Measurements from ENCODE around the gene RHOT2.
A peak's percentile ranks its signal among the peaks of the same experiment; 100 is the strongest.

RHOT2 gene

GRCh38 chr16:652454-653305 lies 15.3 kb upstream of the RHOT2 start:
- ATAC-seq (no peak), DNase-seq (no peak)
- Mint-ChIP-seq H3K9me3 (no peaks in the 10 kb centered on the region), H3K4me1 (peaks cover 27% of the 10 kb centered on the region), H3K27me3 (no peaks in the 10 kb centered on the region), H3K27ac (peak overlapping the region in 1 of 2 donors; percentile 76), H3K4me3 (no peak overlapping the region)

- H3K4me1 Mint-ChIP-seq, result peaks cover 19% of the 10 kb centered on the region
- DNase-seq (no peak), ATAC-seq (no peak)
- no peak overlapping the region for H3K4me3 Mint-ChIP-seq
- no peaks in the 10 kb centered on the region for H3K9me3 Mint-ChIP-seq
- H3K27me3 Mint-ChIP-seq, result no peaks in the 10 kb centered on the region
- H3K27ac Mint-ChIP-seq, result peak overlapping the region in 1 of 2 donors; percentile 34
Measured at GRCh38 chr16:654034-654433, 13.9 kb upstream of the RHOT2 start.

GRCh38 chr16:657487-657886 lies 10.4 kb upstream of the RHOT2 start:
- no peak for ATAC-seq

GRCh38 chr16:658679-659571 lies 9.0 kb upstream of the RHOT2 start:
- Mint-ChIP-seq H3K27me3 (no peaks in the 10 kb centered on the region), H3K4me3 (no peak overlapping the region), H3K27ac (peak overlapping the region in 1 of 2 donors; percentile 65), H3K4me1 (peaks cover 15% of the 10 kb centered on the region), H3K9me3 (no peaks in the 10 kb centered on the region)
- ATAC-seq, result no peak
- no peak for DNase-seq

More at GRCh38 chr16:657487-657886, 10.4 kb upstream of the RHOT2 start:
- Mint-ChIP-seq H3K27ac (no peak overlapping the region), H3K4me3 (no peak overlapping the region), H3K4me1 (peaks cover 15% of the 10 kb centered on the region), H3K9me3 (no peaks in the 10 kb centered on the region), H3K27me3 (no peaks in the 10 kb centered on the region)
- DNase-seq, result no peak

- Mint-ChIP-seq H3K27ac (no peak overlapping the region), H3K27me3 (no peaks in the 10 kb centered on the region), H3K4me3 (no peak overlapping the region), H3K4me1 (peaks cover 15% of the 10 kb centered on the region), H3K9me3 (no peaks in the 10 kb centered on the region)
- ATAC-seq, result no peak
- DNase-seq, result no peak
Measured at GRCh38 chr16:659618-660017, 8.3 kb upstream of the RHOT2 start.

GRCh38 chr16:660132-660458 lies 7.8 kb upstream of the RHOT2 start:
- Mint-ChIP-seq H3K4me3 (no peak overlapping the region), H3K9me3 (no peaks in the 10 kb centered on the region), H3K27ac (no peak overlapping the region), H3K27me3 (no peaks in the 10 kb centered on the region), H3K4me1 (peaks cover 15% of the 10 kb centered on the region)
- ATAC-seq (no peak), DNase-seq (no peak)

- peak; percentile 66 for ATAC-seq
- peak overlapping the region in 1 of 2 donors; percentile 51 for H3K4me3 Mint-ChIP-seq
- peaks cover 15% of the 10 kb centered on the region for H3K4me1 Mint-ChIP-seq
- H3K27ac Mint-ChIP-seq, result peak overlapping the region in 1 of 2 donors; percentile 48
- H3K9me3 Mint-ChIP-seq, result no peaks in the 10 kb centered on the region
- H3K27me3 Mint-ChIP-seq, result no peaks in the 10 kb centered on the region
- peak; percentile 57 to 58 for DNase-seq
Measured at GRCh38 chr16:660459-661183, 7.3 kb upstream of the RHOT2 start.

- H3K4me1 Mint-ChIP-seq, result peaks cover 15% of the 10 kb centered on the region
- peak overlapping the region in 1 of 2 donors; percentile 54 for H3K27ac Mint-ChIP-seq
- no peaks in the 10 kb centered on the region for H3K27me3 Mint-ChIP-seq
- no peaks in the 10 kb centered on the region for H3K9me3 Mint-ChIP-seq
- no peak for DNase-seq
- peak overlapping the region in 1 of 2 donors; percentile 51 for H3K4me3 Mint-ChIP-seq
- ATAC-seq, result no peak
Measured at GRCh38 chr16:661184-661821, 6.6 kb upstream of the RHOT2 start.

GRCh38 chr16:662095-662494 lies 5.8 kb upstream of the RHOT2 start:
- DNase-seq, result no peak
- Mint-ChIP-seq H3K4me3 (no peak overlapping the region), H3K27me3 (no peaks in the 10 kb centered on the region), H3K27ac (no peak overlapping the region), H3K4me1 (peaks cover 15% of the 10 kb centered on the region), H3K9me3 (no peaks in the 10 kb centered on the region)
- no peak for ATAC-seq

GRCh38 chr16:662597-662996 lies 5.3 kb upstream of the RHOT2 start:
- H3K27me3 Mint-ChIP-seq, result no peaks in the 10 kb centered on the region
- peaks cover 17% of the 10 kb centered on the region for H3K4me1 Mint-ChIP-seq
- H3K9me3 Mint-ChIP-seq, result no peaks in the 10 kb centered on the region
- H3K4me3 Mint-ChIP-seq, result no peak overlapping the region
- peak overlapping the region in 1 of 2 donors; percentile 83 for H3K27ac Mint-ChIP-seq
- no peak for ATAC-seq
- no peak for DNase-seq

- ATAC-seq (no peak), DNase-seq (no peak)
- Mint-ChIP-seq H3K4me3 (no peak overlapping the region), H3K9me3 (no peaks in the 10 kb centered on the region), H3K4me1 (peaks cover 25% of the 10 kb centered on the region), H3K27me3 (no peaks in the 10 kb centered on the region), H3K27ac (no peak overlapping the region)
Measured at GRCh38 chr16:666572-666971, 1.4 kb upstream of the RHOT2 start.

GRCh38 chr16:667113-667779 lies 686 bp upstream of the RHOT2 start:
- Mint-ChIP-seq H3K27me3 (no peaks in the 10 kb centered on the region), H3K27ac (peak overlapping the region; percentile 83 to 91), H3K9me3 (no peaks in the 10 kb centered on the region), H3K4me1 (peaks cover 22% of the 10 kb centered on the region), H3K4me3 (peak overlapping the region; percentile 9 to 94)
- ATAC-seq (no peak), DNase-seq (no peak)

- Mint-ChIP-seq H3K27ac (peak overlapping the region; percentile 19 to 96), H3K9me3 (no peaks in the 10 kb centered on the region), H3K4me1 (peaks cover 22% of the 10 kb centered on the region), H3K27me3 (no peaks in the 10 kb centered on the region), H3K4me3 (peak overlapping the region; percentile 84 to 94)
- ATAC-seq (peak; percentile 3), DNase-seq (no peak)
Measured at GRCh38 chr16:668519-669171, 713 bp downstream of the RHOT2 start.

- Mint-ChIP-seq H3K27ac (peak overlapping the region; percentile 63 to 69), H3K27me3 (peaks cover under 1% of the 10 kb centered on the region), H3K4me1 (peaks cover 23% of the 10 kb centered on the region), H3K4me3 (peak overlapping the region; percentile 32 to 94), H3K9me3 (no peaks in the 10 kb centered on the region)
- ATAC-seq (no peak), DNase-seq (no peak)
Measured at GRCh38 chr16:669666-670065, 1.7 kb downstream of the RHOT2 start.

All from stimulated activated naive CD8-positive, alpha-beta T cell treated with anti-CD3 and anti-CD28 coated beads, Interleukin-15, amount 100 ng/mL, for 72 hours (primary cell).